UCSD-AML1 (cell line): Measurements from ENCODE around the gene KLHL18.
"Not testable (repeated sequence)": the region's sequence is repeated elsewhere in the genome, so short reads cannot be mapped to it uniquely, and the experiment has no call there.

Experiments
- DNase-seq: peaks from one replicate; lab custom pipeline; 2025; ENCODE audit not compliant: unreplicated experiment; lab: John Stamatoyannopoulos, UW

KLHL18 gene

GRCh38 chr3:47356201-47356600 is 73.5 kb downstream of the KLHL18 start:
- no peak for DNase-seq

DNA sequence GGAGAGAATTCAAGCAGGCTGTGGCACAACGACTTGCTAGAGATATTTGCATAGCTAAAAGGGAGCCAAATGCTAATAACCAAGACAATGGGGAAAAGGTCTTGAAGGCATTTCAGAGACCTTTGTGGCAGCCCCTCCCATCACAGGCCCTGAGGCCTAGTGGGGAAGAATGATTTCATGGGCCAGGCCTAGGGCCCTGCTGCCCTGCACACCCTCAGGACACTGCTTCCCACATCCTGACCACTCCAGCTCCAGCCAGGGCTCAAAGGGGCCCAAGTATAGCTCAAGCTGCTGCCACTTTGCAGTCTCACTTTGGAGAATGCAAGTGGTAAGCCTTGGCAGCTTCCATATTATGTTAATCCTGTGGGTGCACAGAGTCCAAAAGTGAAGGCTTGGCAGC is 76.6 kb downstream of the KLHL18 start:
- DNase-seq = no peak

- DNase-seq = not testable (repeated sequence)
Observed at GRCh38 chr3:47360110-47360517, 77.4 kb downstream of the KLHL18 start.

GRCh38 chr3:47362701-47363100 is 80.0 kb downstream of the KLHL18 start:
- DNase-seq = peak; percentile 31

DNA sequence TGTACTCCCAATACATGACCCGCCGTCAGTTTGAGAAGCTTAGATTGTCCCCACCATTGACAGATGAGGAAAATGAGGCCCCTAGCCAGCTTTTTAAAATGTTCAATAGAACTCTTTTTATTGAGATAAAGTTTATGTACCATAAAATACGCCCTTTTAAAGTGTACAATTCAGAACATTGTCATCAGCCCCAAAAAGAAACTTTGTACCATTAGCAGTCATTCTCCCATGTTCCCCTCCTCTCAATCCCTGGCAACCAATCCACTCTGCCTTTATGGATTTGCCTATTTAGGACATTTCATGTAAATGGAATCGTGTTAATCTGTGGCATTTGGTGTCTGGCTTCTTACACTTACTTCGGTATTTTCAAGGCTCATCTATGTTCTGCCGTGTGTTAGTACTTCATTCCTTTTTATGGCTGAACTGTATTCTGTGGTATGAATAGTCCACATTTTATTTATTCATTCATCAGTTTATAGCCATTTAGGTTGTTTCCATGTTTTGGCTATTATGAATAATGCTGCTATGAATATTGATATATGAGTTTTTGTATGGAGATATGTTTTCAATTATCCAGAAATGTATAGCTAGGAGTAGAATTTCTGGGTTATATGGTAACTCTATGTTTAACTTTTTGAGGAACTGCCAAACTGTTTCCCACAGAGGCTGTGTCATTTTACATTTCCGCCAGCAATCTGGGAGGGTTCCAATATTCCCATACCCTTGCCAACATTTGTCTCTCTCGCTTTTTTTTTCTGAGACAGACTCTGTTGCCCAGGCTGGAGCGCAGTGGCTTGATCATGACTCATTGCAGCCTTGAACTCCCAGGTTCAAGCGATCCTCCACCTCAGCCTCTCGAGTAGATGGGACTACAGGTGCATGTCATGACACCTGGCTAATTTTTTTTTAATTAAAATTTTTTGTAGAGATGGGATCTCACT is 82.7 kb downstream of the KLHL18 start:
- no peak for DNase-seq

DNA sequence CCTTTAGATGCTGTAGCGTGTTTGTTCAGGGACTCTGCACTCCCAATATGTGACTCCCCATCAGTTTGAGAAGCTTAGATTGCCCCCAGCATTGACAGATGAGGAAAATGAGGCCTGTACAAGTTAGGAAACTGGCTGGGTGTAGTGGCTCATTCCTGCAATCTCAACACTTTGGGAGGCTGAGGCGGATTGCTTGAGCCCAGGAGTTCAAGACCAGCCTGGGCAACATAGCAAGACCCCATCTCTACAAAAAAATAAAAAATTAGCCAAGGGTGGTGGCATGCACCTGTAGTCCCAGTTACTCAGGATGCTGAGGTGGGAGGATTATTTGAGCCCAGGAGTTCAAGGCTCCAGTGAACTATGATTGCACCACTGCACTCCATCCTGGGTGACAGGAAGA is 84.1 kb downstream of the KLHL18 start:
- DNase-seq = no peak

- DNase-seq = no peak
Observed at GRCh38 chr3:47367631-47368030, 84.9 kb downstream of the KLHL18 start.

- DNase-seq = not testable (repeated sequence)
Observed at GRCh38 chr3:47370020-47370419, 87.3 kb downstream of the KLHL18 start.

DNA sequence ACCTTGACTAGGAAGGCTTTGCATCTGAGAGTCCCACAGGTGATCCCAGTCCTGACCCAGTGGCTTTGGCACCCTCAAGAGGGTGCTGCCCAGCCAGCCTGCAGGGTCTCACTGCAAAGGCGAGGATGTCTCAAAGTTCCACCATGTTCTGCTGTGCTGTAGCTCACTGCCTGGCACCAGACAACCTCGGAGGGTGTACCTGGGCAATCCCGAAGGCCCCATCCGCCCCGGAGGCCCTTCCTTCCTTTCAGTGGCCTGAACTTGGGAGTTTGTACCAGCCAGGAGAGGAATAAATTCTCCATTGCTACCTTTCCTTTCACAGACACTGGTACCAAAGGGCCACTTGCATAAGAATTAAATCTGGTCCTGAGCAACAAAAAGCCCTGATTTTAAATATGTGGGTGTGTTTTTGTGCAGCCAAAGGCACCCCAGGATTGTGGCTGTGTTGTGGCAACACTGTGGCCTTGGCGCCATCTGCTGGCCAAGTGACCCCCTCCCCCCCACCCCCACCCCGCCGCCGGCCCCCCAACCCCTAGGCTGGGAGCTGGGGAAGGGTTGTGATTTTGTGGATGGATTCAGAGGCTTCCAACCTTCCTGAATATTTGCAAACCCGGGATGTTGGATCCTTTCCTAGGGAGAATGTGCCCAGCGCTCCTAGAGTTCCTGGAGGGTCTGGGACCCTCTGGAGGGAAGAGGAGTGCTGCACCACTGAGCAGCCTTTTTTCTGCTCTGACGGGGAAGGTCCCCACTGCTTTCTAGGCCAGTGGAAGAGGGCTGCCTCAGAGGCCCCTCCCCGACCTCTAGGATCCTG is 88.3 kb downstream of the KLHL18 start:
- DNase-seq = no peak

DNA sequence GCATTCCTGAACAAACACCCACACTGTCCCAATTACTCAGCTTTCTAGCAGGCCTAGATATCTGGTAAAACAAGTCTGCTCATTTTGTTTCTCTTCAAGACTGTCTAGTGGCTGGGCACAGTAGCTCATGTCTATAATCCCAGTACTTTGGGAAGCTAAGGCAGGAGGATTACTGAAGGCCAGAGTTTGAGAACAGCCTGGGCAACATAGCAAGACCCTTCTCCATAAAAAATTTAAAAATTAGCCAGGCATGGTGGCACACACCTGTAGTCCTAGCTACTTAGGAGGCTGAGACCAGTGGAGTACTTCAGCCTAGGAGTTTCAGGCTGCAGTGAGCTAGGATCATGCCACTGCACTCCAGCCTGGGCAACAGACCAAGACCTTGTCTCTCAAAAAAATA is 91.8 kb downstream of the KLHL18 start:
- no peak for DNase-seq

- no peak for DNase-seq
Observed at GRCh38 chr3:47376393-47376792, 93.6 kb downstream of the KLHL18 start.

DNA sequence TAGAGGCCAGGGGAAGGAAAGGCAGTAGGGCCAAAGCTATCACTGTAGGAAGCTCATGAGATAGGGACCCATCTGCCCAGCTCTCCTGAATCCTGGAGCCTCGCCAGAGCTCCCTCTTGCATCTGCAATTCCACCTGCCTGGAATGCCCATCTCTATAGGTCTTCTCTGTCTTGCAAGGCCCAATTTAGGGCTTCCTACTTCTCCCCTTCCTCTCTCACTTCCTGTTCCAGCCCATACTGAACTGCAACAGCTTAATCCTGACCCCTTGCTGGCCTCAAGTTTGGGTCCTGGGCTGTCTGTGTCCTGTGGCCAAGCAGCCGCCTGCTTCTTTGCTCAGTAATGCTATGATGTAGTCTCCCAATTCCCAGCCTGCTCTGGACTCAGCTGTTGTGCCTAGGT is 94.4 kb downstream of the KLHL18 start:
- no peak for DNase-seq

GRCh38 chr3:47378869-47379268 is 96.1 kb downstream of the KLHL18 start:
- no peak for DNase-seq

DNA sequence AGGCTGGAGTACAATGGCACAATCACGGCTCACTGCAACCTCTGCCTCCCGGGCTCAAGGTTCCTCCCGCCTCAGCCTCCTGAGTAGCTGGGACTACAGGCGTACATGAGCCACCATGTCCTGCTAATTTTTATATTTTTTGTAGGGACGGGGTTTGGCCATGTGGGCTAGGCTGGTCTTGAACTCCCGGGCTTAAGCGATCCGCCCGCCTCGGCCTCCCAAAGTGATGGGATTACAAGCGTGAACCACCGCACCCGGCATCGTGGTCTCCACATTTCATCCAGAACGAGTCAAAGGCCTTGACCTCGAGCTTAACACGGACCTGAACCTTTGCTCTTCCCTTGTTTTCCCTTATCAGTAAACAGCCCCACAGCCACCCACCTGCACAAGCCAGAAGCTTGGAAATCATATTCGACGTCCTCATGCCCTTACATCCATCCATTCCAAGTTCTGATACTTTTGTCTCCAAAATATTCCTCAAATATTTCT is 96.7 kb downstream of the KLHL18 start:
- DNase-seq = no peak

GRCh38 chr3:47380026-47380600 is 97.4 kb downstream of the KLHL18 start:
- DNase-seq = no peak

DNA sequence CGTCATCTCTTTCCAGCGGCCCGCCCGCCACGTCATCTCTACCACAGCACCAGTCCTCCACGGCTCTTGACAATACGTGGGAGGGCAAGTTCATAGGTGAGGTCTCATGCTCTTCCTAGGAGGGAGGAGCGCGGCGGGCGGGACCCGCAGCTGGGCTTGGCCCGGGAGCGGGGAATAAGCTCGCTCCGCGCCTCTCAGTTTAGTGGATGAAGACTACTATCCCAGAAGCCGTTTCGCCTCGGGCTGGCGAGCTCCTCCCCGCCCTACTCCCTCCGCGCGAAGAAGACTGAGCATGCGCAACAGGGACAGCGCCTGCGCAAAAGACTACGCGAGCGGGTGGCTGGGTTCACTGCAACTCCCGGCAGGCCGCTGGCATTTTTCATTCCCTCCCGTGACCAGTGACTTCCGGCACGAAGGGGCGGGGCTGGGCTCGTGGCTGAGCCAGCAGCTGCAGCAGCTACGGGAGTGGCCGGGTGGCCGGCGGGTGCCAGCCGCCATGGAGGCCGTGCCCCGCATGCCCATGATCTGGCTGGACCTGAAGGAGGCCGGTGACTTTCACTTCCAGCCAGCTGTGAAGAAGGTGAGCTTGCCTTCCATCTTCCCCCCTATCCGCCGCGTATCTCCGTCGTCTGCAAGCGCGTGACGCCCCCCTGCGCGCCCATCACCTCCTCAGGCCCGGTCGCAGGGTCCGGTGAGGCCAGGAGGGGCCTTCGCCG is 98.0 kb downstream of the KLHL18 start, which contains the start of gene PTPN23:
PTPN23 (plus strand) TSS at position 421 of the 716 bp plus-strand sequence; CDS start at position 497, 76 bp downstream.
- DNase-seq = peak; percentile 99

- peak; percentile 88 for DNase-seq
Observed at GRCh38 chr3:47381317-47382157, 98.8 kb downstream of the KLHL18 start.

DNA sequence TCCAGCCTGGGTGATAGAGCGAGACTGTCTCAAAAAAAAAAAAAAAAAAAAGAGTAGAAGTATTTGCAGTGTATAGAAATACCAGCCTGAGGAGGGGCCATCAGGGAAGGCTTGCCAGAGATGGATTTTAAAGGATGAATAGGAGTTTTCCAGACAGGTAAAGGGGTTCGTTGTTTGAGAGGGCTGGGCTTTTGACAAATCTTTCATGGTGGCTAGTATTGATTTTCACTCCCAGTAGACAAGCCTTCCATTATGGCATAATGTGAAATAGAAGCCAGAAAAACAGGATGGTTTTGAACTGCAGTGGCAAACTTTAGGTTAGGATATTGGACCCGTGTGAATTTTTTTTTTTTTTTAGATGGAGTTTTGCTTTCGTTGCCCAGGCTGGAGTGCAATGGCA is 101.7 kb downstream of the KLHL18 start:
- DNase-seq = no peak

- no peak for DNase-seq
Observed at GRCh38 chr3:47385007-47385406, 102.3 kb downstream of the KLHL18 start.

DNA sequence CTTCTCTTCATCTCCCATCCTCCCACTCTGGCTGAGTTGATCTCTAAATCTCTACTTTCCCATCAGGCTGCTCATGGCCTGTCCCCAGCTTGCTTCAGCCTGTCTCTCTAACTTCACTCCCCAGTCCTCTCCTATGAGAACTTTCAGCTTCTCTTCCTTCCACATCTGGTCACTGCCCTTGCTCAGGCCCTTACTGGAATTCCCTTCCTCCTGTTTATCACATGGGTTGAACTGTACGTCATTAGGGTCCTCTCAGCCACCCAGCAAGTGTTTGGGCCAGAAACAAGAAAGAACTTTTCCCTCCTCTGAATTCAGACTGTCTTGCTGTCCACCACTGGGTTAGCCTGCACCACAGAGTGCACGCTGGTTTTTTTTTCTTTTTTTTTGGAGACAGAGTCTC is 103.1 kb downstream of the KLHL18 start:
- no peak for DNase-seq
